Ramos (cell line): ENCODE measurements around the gene MCC.

Experiments
- in situ Hi-C: fragments of 300-500 bp; cut with MboI; formaldehyde crosslinking; loops from one replicate; pipeline ENCODE4 v1.14.3; 2022; ENCODE audit warnings: low sequenced_read_pairs; ENCODE audit not compliant: unreplicated experiment

The MCC gene

DNA sequence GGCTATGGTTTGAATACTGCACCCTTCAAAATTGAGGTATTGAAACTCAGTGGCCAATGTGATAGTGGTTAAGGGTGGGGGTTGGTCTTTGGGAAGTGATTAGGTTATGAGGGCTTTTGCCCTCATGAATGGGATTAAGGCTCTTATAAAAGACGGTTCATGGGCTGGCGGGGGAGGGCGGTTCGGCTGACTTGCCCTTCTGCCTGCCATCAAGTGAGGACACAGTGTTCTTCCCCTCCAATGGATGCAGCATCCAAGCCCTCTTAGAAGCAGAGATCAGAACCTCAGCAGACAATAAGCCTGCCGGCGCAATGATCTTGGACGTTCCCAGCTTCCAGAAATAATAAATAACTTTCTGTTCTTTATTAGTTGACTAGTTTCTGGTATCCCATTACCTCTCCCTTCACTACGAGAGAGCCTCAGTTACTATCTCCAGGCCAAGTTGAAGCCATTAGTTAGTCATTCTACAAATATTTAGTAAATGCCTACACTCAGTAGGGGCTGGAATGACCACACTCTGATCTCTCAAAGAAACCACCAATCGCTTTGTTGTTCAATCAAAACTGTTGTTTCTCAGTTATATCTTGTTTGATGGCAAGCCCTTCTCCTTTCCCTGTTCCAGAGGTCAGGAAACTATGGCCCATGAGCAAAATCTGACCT, 272.7 kb downstream of the MCC start:
- in situ Hi-C loops: no loop called here

DNA sequence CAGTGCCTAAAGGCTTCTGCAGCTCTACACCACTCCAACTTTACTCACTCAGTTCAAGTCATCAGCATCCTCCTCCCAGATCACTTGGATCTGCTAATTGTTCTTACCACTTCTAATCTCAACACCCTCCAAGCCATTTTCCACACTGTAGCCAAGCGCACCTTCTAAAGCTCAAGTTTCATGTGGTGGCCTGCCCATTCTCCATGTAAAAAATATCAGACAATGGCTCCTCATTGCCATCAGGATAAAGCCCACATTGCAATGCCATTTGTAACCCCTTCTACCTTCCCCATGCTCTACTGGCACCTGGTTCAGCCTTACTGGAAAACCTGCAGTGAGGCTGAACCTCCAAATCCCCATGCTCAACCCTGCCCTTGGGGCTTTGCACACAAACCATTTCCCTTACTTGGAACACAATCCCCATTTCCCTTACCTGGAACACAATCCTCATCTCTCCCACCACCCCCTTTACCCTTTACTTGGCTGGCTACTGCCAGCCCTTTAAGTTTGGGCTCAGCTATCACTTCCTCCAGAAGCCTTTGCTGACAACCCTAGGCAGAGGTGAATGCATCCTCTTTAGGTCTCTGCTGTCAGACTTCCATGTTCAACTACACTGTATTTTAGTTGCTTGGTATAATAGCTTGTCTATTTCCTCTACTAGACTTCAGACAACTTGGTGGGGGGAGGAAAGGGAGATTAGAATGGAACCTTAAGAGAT, 273.5 kb downstream of the MCC start:
- in situ Hi-C loops: no loop called here

DNA sequence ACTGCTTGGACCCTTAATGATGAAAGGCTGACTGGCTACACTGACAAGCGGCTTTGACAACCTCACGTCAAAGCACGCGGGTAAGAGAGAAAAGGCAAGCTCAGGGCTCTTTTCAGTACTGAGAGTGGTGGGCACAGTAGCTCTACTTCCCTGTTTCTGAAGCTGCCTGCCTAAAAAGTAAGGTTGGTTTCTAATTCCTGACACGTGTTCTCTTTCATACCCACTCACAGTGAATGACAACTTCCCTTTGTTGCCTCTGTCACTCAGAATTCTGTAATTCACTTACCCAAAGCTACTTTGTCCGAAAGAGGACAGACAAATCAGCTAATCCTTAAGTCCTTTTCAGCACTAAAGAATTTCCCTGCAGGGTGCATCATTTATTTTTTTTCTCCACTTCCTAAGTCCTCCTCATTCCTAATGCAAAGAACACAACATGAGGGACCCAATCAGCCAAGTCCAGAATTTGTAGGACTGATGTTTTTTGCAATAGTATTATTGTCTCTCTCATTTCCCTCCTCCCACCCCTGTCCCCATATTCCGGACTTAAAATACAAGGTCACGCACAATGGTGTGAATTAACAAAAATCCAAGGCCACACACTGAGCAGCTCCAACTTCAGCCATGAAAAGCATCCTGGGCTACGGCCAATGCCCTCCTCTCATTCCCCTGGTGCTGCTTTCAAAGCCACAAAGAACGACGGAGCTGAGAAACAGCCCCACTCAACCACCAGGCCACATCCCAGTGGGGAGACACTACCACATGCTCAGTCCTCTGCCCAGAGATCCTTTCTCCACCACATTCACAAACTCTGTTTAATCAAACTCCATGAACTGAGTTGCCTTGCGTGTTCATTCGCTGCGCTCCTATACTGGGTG, 274.5 kb downstream of the MCC start:
- in situ Hi-C loops: no loop called here

DNA sequence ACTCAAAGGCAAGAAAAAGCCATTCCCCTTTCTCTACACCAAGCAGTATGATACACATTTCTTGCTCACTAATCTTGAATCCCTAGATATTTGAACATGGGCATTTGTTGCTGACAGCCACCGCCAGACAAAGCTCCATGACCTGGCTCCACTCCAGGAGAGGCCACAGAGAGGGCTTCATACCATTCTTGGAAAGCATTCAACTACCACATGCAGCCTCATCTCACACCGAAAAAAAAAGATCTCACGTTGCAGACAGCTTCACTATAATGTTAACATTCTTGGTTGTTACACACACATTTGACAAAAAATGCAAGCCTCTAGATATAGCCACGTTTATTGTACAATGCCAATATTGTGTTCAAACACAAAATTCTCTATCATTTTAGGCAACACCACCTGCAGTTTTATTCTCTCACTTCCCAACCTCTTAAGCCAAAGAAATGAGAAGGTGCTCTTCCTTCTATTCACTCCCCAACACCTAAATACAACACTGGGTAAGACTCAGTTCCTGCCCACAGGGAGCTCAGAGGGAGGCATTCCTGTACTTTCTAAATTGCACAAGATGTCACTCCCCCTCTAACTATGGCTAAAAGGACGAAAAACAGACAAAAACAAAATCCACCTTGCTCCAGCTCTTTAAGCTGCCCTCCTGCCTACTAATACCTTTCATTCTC, 275.9 kb downstream of the MCC start:
- in situ Hi-C loops: no loop called here

DNA sequence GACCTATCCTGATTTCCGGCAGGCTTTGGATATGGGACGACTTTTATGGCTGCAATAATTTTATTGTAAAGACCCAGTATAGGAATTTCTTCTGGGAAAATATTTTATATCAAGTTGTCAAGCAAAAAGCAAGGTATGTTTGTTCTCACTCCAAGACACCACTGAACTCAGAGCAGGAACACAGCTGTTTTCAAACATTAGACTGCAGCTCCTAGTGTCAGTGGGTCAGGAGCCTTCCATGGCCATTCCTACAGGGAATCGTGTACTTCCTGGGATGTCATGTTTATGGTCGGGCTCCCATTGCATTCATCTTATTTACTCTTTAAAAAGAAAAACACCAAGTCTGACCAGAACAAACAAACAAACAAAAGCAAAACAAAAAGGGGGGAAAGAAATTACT, 278.8 kb downstream of the MCC start:
- in situ Hi-C loops: no loop called here

DNA sequence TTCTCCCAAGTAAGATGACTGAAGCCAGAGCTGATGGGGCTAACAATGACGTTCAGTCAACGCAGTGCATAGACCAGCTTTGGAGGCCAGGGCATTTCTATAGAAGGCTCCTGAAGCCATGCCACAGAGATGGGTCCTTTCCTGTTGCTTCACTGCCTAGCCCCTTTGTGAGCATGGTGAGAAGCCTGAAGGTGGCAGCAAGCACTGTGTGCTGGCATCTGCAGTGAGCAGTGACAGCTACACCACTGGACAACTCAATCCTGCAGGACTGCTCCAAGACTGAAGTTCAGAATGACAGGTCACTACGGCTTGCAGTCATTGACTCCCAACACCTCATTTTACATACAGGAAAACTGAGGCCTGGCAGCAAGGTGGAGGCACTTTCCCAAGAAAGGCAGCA, 282.4 kb downstream of the MCC start:
- in situ Hi-C loops: no loop called here

DNA sequence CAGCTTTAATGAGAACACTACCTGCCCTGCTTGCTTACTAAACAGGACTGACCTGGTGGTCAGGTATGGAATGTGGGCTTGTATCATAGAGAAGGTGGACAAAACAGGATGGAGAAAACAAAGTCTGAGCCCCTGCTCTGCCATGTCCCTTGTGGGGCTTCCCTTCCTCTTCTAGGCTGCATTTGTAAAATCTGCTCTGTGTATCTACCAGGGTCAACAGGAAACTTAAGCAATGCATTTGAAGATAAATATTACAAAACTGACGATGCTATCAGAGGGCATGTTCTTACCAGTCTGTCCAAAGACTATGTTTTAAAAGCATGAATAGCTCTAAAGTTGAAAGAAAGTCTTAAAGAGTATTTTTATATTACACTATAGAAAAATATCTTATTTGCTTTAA, 282.9 kb downstream of the MCC start:
- in situ Hi-C loops: no loop called here

DNA sequence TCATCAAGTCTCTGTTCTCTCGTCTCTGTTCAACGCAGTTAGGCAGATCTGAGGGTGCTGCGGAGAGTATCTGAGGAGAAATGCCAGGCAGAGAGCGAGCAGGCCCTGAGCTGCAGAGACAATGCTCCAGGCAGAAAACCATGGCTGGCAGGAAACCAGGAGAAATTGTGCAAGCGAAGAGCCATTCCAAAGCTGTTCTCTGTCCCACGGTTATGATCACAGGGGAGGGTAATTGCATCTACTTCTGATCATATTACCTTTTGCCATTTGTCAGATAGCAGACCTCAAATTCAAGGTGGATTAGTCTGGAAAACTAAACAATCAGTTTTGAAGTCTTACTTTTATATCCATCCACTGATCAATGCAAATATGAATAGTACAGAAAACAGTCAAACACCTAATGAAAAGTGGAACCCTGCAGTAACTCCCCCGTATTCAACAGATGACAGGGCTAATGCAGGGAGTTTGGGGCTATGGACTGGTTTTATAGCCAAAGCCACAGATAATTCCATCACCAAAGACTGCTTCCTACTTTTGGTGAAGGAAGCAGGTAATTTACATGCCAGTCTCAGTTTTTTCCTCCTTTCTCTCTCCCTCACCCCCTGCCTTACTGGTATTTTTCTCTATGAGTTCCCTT, 283.6 kb downstream of the MCC start:
- in situ Hi-C loops: no loop called here

DNA sequence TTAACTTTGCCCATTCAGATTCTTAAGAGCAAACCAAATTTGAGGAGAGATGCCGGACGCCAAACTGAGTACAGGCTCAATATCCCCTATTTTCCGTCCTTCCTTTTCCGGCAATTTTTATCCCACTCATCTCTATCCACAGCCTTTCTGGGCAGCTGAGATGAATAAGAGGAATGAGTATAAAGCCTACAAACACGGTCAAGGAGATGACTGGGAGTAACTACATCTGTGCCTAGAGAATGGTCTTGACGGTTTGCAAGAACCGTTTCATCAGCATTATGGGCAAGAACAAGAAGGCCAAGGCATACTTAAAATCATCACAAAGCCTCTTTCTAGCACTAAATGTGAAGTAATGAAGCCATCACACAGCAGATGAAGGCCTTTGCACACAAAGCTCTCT, 284.3 kb downstream of the MCC start:
- in situ Hi-C loops: no loop called here

DNA sequence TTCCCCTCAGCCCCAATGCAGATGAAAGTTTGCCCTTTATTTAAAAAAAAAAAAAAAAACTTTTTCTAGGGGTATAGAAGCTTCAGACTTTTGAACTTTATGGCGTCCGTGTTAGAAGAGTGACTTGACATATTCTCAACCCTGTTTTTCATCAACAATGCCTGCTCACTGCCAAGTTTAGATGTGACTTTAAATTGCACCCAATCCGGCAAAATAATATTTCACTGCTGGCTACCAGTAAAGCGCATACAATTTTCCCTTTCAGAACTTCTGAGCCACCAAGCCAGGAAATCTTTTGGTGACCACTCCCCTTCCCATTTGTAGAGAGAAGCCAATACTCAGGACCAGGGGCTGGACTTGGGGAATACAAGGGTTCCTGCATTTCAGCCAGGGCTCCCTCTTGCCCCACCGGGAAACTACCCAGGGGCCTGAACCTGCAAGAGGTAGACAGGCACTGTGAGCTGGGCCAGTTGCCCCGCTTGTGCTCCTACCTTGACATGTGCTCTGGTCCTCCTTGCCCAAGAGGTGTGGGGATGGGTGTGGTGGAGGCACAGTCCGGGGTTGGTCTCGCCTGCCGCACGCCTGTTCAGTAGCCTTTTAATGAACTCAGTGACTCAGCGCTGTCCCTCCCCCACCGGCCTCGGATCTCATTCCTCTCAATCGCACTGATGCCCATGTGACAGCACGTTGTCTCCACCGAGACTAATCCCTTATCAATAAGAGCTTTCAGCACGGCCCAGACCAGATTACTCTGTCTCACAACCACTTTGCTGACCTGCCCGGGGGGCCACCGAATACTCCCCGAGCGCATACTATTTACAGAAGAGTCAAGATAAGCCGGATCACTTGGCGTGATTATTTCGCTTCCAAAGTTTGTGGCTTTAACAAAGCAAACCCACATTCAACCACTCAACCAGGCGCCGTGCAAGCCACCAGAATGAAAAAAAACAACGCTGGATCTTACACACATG, 285.2 kb downstream of the MCC start:
- in situ Hi-C loops: no loop called here

DNA sequence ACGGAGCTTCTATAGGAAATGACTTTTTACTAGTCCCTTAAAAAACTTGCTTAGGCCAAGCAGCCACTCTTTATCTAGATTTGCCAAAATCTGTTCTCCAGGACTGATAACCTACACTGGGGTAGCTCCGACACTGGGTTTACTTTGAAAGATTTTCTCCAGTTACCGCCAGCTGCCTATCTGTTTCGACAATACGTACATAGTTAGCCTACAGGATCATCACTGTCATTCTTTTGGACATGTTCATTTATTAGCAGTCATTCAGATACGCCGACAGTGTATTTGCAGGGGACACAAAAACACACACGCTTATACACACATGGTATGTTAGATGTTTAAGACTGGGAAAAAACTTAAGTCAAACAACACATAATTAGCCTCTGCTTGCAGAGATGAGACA, 286.0 kb downstream of the MCC start:
- in situ Hi-C loops: no loop called here

DNA sequence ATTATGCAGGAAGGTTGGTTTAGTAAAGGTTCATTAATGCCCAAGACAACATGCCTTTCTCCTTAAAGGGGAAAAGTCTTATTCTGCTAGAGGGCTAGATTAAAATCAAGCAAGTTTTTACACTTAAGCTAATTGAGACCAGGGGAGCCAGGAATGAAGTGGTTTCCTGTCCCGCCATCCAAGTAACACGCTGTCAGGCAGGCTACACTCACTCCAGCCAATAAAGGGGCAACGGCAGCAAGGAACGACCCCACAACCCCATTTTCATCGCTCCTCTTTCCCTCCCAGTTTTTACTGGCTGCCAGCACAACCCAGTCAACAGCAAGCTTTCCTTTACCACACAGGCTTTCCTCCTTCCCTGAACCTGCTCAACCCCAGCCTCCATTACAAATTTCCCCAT, 286.5 kb downstream of the MCC start:
- in situ Hi-C loops: no loop called here

DNA sequence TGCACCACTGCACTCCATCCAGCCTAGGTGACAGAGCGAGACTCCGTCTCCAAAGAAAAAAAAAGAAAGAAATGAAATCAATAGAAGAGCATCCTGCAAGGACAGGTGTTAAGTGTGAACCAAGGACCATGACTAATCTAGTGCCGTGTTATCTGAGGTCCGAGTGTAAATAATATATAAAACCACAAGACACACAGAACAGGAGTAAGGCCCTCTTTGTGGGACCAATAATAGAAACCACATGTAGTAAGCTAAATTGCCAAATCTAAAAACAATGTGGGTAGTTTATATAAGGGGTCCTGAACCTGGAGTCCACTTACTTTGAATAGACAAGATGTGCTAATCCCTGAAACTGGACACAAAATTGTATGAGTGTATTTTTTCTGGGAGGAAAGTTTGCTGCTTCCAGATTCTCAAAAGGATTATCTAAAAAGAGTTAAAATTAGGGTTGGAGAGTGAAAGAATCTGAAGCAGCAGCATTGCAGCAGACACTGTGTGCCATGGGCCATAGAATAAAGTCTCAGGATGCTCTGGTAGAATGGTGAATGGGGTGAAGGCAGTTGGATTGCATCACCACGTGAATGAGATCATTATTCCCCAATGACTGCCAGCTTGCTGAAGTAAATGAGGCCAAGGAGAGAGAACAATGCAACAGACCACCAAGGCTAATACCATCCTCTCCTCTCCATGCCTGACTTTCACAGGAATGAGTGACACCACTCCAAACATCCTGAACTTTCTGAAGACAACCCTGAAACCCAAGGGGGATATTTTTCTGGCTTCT, 288.9 kb downstream of the MCC start:
- in situ Hi-C loops: no loop called here

DNA sequence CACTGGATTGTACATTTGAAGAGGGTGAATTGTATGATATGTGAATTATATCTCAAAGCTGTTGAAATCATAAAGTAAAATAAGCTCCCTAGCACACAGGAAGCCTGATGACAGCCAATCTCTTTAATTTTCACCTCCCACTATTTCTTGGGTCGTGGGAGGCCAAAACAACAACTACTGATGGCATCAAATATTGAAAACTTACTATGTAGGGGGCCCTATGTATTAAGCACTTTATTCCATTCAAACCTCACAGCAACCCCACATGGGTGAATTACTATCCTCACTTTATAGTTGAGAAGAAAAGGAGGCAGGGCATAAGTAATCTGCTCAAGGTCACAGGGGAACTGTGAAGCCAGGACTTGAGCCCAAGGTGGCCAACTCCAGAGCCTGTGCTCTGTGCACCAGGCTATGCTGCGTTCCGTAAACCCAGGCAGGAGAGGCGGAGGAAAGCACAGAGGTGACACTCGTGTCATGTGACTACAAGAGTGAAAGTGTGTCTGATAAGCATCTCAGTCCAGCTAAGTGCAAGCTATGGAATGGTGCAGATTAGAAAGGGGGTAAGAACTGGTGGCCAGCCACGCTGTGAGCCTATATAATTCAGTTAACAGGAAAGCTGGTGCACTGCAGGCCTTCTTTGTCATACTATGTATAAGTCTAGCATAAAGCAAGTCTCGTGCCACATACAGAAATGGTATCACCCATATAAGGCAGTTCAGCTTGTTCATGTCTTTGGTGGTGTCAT, 290.6 kb downstream of the MCC start:
- in situ Hi-C loops: no loop called here

DNA sequence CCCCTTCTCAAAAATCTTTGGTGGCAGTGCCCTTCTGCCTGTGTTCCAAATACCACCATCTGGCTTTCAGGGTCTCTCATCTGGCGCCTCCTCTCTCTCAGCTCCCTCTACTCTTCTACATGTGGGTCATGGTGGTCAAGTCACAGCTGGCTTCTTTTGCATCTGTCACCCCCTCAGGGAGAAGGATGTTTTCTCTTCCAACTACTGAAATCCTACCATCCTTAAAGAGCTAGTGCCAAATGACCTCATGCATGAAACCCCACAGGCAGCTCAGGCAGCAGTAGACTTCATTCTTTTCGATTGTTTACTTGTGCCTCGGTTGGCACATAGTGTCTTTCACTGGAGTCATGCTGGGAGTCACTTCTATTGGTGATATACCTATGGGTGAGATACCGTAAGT, 292.5 kb downstream of the MCC start:
- in situ Hi-C loops: no loop called here

DNA sequence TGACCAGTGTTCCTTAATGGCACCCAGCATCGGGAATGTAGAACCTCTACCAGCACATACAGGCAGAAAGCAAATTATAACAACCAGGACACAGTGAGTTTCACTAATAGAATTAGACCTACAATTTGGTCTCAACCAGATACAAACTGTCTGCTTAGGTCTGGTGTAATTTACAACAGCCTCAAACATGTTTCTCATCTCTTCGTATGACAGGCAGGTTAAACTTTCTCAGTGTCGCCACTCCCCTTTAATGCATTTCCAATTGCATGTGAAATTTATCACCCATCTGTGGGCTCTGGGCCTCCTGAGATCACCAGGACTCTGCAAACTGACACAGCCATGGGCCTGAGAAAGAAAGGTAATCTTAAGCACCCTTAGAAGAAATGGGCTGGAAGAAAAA, 293.0 kb downstream of the MCC start:
- in situ Hi-C loops: no loop called here

DNA sequence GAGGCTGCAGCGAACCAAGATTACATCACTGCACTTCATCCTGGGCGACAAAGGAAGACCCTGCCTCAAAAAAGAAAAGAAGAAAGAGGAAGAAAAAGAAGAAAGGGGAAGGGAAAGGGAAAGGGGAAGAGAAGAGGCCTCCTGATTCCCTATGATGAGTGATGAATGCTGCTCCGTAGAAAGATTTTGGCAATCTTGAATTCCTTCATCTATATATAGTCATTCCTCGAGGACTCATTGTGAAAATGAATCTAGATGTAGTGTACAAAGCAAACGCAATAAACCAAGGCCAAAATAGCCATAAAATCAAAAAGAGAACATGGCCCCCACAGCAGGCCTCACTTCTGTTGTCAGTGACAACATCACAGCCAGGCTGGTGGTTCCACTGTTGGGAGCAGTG, 293.7 kb downstream of the MCC start:
- in situ Hi-C loops: no loop called here

DNA sequence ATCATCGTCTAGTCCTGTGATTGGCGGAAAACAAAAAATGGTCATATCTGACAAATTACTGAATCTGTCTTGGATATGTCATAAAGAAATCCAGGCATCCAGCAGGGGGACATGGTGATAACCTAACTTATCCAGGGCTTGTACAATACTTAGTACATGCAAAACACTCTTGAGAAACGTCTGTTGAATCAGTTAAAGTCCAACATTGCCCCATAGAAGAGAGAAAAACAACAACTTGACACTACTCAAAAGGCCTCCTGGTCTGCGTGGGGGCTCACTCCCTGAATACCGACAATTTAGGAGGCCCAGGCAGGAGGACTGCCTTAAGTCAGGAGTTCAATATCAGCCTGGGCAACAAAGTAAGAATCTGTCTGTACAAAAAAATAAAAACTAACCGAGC, 294.1 kb downstream of the MCC start:
- in situ Hi-C loops: no loop called here
